GM12873 (cell line): ENCODE measurements around the gene GAREM1.

Source experiments
- TF ChIP-seq, protein P1 (sequence below): IDR thresholded peaks from 2 replicates; pipeline ENCODE4 v1.5.1; 2012; ENCODE audit warnings: low read depth, mild to moderate bottlenecking, moderate library complexity, low read length, control low read depth; ENCODE audit not compliant: insufficient read depth; ENCODE audit errors: missing control alignments

Gene GAREM1

DNA sequence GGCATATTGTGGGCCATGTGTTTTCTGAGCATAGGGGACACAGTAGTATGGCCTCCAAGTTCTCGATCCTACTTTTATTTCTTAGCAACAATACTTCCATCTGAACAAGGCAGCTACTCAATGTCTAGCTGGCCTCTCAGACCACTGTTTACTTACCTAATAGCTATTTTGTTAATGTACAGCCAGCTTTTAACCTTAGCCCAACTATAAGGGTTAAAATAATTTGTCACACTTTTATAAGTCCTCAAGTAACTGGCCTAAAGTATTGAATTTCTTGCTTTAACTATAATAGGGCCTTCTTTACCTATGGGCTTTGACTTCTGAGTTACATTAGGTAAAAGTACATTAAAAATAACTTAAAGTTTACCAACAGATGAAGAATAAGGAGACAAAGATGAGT lies 117.4 kb downstream of the GAREM1 start:
- TF ChIP-seq, protein P1, sequence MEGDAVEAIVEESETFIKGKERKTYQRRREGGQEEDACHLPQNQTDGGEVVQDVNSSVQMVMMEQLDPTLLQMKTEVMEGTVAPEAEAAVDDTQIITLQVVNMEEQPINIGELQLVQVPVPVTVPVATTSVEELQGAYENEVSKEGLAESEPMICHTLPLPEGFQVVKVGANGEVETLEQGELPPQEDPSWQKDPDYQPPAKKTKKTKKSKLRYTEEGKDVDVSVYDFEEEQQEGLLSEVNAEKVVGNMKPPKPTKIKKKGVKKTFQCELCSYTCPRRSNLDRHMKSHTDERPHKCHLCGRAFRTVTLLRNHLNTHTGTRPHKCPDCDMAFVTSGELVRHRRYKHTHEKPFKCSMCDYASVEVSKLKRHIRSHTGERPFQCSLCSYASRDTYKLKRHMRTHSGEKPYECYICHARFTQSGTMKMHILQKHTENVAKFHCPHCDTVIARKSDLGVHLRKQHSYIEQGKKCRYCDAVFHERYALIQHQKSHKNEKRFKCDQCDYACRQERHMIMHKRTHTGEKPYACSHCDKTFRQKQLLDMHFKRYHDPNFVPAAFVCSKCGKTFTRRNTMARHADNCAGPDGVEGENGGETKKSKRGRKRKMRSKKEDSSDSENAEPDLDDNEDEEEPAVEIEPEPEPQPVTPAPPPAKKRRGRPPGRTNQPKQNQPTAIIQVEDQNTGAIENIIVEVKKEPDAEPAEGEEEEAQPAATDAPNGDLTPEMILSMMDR: no peak

DNA sequence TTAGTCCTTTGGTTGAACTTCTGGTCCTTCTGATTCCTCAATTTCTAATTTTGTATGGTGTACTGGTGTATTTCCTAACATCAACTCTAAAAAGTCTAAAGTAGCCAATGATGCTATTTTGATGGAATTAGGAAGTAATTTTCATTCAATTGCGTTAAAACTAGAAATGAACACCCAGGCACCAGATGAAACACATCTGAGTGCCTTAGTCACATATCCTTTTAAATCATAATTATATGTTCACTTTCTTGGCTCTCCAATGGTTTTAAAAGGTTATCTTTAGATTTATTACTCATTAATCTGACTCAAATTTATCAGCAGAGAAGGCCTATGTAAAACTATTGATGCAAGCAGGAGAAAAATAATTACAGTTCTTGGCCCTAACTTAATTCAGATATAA lies 119.7 kb downstream of the GAREM1 start:
- TF ChIP-seq, protein P1: no peak

DNA sequence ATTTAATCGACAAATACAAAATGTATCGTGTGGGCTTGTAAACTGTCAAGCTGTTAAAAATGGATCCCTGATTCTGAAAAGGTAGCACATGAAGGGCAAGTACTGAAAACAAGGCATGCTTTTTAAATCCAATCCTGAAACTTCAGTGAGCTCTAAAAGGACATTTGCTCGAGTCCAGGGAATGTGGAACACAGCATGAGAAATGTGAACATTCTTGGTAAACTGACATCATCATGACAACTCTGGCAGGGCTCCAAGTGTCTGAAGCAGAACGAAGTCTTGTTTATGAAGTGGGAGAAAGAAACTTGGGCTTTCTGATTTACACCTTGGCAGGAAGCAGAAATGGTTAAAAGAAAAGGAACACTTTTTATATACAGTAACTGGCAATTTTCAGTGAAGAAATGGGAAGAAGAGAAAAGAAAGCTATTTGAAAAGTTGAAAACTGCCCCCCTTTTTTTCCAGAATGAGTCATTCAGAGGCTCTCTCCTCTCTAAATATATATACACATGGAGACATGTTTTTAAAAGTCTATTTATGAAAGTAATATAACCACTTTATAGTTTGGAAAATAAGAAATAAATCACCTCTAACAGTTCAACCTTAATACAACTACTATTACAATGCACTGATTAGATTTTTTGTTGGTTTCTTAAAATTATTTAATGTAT lies 120.8 kb downstream of the GAREM1 start:
- TF ChIP-seq, protein P1: no peak

GRCh38 chr18:32346671-32347070 lies 124.0 kb downstream of the GAREM1 start:
- TF ChIP-seq, protein P1: no peak

- TF ChIP-seq, protein P1: no peak
Observed at GRCh38 chr18:32343634-32344033, 127.0 kb downstream of the GAREM1 start.

GRCh38 chr18:32339045-32339444 lies 131.6 kb downstream of the GAREM1 start:
- TF ChIP-seq, protein P1: no peak

- TF ChIP-seq, protein P1: no peak
Observed at GRCh38 chr18:32337821-32338220, 132.9 kb downstream of the GAREM1 start.
